Activated T-cell treated with anti-CD3 and anti-CD28 coated beads, Interleukin-2, amount 50 U/mL, for 72 hours (primary cell): ENCODE measurements around the gene CHADL. TPM values are rescaled to one million over a fixed set of nuclear protein-coding genes. Genes with fewer than 3 reads are reported as not detected.

ENCODE experiments used
- ATAC-seq, 2 donors: fragments of 150-1000 bp; cut with Tn5 transposase; replicated peaks in 1 of 2; 2 replicates each; pipeline ENCODE4 v1.10.0; 2021; ENCODE audit warnings: moderate library complexity in 2 of 2, mild to moderate bottlenecking in 1 of 2
- DNase-seq, 2 donors: peaks; one replicate each; pipeline ENCODE4 v3.0.0; 2021 to 2022; ENCODE audit warnings: mixed read lengths in 1 of 2
- H3K27ac Mint-ChIP-seq: one replicate; pipeline ENCODE4 v1.8.0; 2022; ENCODE audit warnings: mild to moderate bottlenecking, moderate library complexity, mixed read lengths
- H3K27me3 Mint-ChIP-seq: one replicate; pipeline ENCODE4 v1.8.0; 2022; ENCODE audit warnings: low read depth, mixed read lengths
- H3K36me3 Mint-ChIP-seq, 2 donors: one replicate each; pipeline ENCODE4 v1.8.0; 2022; ENCODE audit warnings: mixed read lengths in 2 of 2, mild to moderate bottlenecking in 1 of 2; ENCODE audit not compliant: insufficient read depth in 2 of 2
- H3K4me1 Mint-ChIP-seq: one replicate; pipeline ENCODE4 v1.8.0; 2022; ENCODE audit warnings: low read depth, mixed read lengths
- H3K4me3 Mint-ChIP-seq, 2 donors: one replicate each; pipeline ENCODE4 v1.8.0; 2022; ENCODE audit warnings: mild to moderate bottlenecking in 2 of 2, mixed read lengths in 2 of 2, moderate library complexity in 2 of 2
- H3K9me3 Mint-ChIP-seq, 2 donors: one replicate each; pipeline ENCODE4 v1.8.0; 2022; ENCODE audit warnings: mixed read lengths in 2 of 2
- total RNA-seq, 2 donors: library from RNA; stranded (reverse); gene quantifications; one replicate each; pipeline ENCODE4 v1.2.3, GENCODE V29; 2022

Gene CHADL
- total RNA-seq = 1 to 10 TPM in 1 of 2 donors, under 1 TPM in 1; 0.55 to 1.4 TPM

GRCh38 chr22:41240377-41241132, at the start of gene CHADL:
Gene CHADL (minus strand): TSS chr22:41240931. CDS start chr22:41240881, 50 bp downstream.
- Mint-ChIP-seq H3K27me3 (no peaks in the 10 kb centered on the region), H3K27ac (peak within 1 kb of the TSS; percentile 38), H3K4me3 (no peak within 1 kb of the TSS), H3K9me3 (no peaks in the 10 kb centered on the region), H3K36me3 (peaks cover 0 to 4% of the 10 kb centered on the region in 2 donors), H3K4me1 (peaks cover 18% of the 10 kb centered on the region)
- DNase-seq (no peak), ATAC-seq (no peak)

- no peaks in the 10 kb centered on the region for H3K27me3 Mint-ChIP-seq
- no peak overlapping the region for H3K4me3 Mint-ChIP-seq
- H3K9me3 Mint-ChIP-seq = no peaks in the 10 kb centered on the region
- H3K36me3 Mint-ChIP-seq = peaks cover 0 to 5% of the 10 kb centered on the region in 2 donors
- ATAC-seq (no peak), DNase-seq (no peak)
- H3K4me1 Mint-ChIP-seq = peaks cover 20% of the 10 kb centered on the region
- peak overlapping the region; percentile 13 for H3K27ac Mint-ChIP-seq
Observed at GRCh38 chr22:41289671-41290070, 48.9 kb upstream of the CHADL start.

GRCh38 chr22:41288245-41288946, 47.7 kb upstream of the CHADL start:
- Mint-ChIP-seq H3K9me3 (no peaks in the 10 kb centered on the region), H3K27me3 (no peaks in the 10 kb centered on the region), H3K27ac (no peak overlapping the region), H3K4me1 (peaks cover 28% of the 10 kb centered on the region), H3K4me3 (peak overlapping the region; percentile 34 to 54), H3K36me3 (peaks cover 4 to 10% of the 10 kb centered on the region in 2 donors)
- no peak for DNase-seq
- ATAC-seq = no peak

- H3K9me3 Mint-ChIP-seq = no peaks in the 10 kb centered on the region
- DNase-seq = peak; percentile 64 to 65
- peak overlapping the region; percentile 93 for H3K27ac Mint-ChIP-seq
Observed at GRCh38 chr22:41286639-41287091, 45.9 kb upstream of the CHADL start.

GRCh38 chr22:41285820-41286638, 45.3 kb upstream of the CHADL start, which contains the start of gene RANGAP1:
Gene RANGAP1 (minus strand): TSS chr22:41286187. CDS start chr22:41281044, 5,143 bp downstream.
- Mint-ChIP-seq H3K4me3 (peak within 1 kb of the TSS; percentile 95), H3K27me3 (no peaks in the 10 kb centered on the region), H3K27ac (peak within 1 kb of the TSS; percentile 93), H3K4me1 (peaks cover 41% of the 10 kb centered on the region), H3K36me3 (peaks cover 8 to 18% of the 10 kb centered on the region in 2 donors), H3K9me3 (no peaks in the 10 kb centered on the region)
- DNase-seq (peak; percentile 98 to 99), ATAC-seq (peak; percentile 91 to 92)

More at GRCh38 chr22:41286639-41287091, 45.9 kb upstream of the CHADL start:
- H3K36me3 Mint-ChIP-seq = peaks cover 8 to 18% of the 10 kb centered on the region in 2 donors
- peak overlapping the region; percentile 95 for H3K4me3 Mint-ChIP-seq
- no peaks in the 10 kb centered on the region for H3K27me3 Mint-ChIP-seq
- peaks cover 36% of the 10 kb centered on the region for H3K4me1 Mint-ChIP-seq
- peak; percentile 12 to 39 for ATAC-seq

DNA sequence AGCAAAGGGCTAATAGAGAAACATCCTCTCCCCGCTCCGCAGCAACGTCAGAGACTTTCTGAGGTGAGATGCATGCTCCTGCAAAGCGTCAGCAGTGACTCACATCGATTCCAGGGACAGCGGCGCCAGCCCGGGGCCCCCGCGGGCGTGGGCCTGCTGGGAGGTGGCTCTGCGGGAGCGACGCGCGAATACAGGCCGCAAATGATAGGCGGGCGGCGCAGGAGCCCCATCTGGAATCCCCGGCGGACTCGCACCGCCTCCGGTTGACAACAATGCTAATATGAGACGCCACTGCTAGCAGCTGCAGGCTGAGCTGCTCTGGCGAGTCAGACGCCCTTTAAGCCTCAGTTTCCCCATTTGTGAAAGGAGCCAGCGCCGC, 44.7 kb upstream of the CHADL start:
- Mint-ChIP-seq H3K4me1 (peaks cover 44% of the 10 kb centered on the region), H3K36me3 (peaks cover 11 to 21% of the 10 kb centered on the region in 2 donors), H3K27ac (peak overlapping the region; percentile 58), H3K27me3 (no peaks in the 10 kb centered on the region), H3K4me3 (peak overlapping the region; percentile 95), H3K9me3 (no peaks in the 10 kb centered on the region)
- DNase-seq (peak; percentile 93 to 95), ATAC-seq (peak; percentile 71 to 73)

GRCh38 chr22:41284465-41284864, 43.7 kb upstream of the CHADL start:
- Mint-ChIP-seq H3K27ac (peak overlapping the region; percentile 63), H3K9me3 (no peaks in the 10 kb centered on the region), H3K36me3 (peaks cover 11 to 21% of the 10 kb centered on the region in 2 donors), H3K4me1 (peaks cover 44% of the 10 kb centered on the region), H3K27me3 (no peaks in the 10 kb centered on the region), H3K4me3 (peak overlapping the region; percentile 95)
- no peak for DNase-seq
- no peak for ATAC-seq

GRCh38 chr22:41280854-41281253, 40.1 kb upstream of the CHADL start:
- Mint-ChIP-seq H3K9me3 (no peaks in the 10 kb centered on the region), H3K4me3 (no peak overlapping the region), H3K27ac (peak overlapping the region; percentile 78), H3K36me3 (peaks cover 18 to 36% of the 10 kb centered on the region in 2 donors), H3K4me1 (peaks cover 30% of the 10 kb centered on the region), H3K27me3 (no peaks in the 10 kb centered on the region)
- DNase-seq = no peak
- no peak for ATAC-seq

GRCh38 chr22:41280065-41280464, 39.3 kb upstream of the CHADL start:
- Mint-ChIP-seq H3K27me3 (no peaks in the 10 kb centered on the region), H3K4me1 (peaks cover 28% of the 10 kb centered on the region), H3K4me3 (no peak overlapping the region), H3K36me3 (peaks cover 20 to 33% of the 10 kb centered on the region in 2 donors), H3K9me3 (no peaks in the 10 kb centered on the region), H3K27ac (no peak overlapping the region)
- DNase-seq (no peak), ATAC-seq (no peak)

- DNase-seq (no peak), ATAC-seq (no peak)
- Mint-ChIP-seq H3K4me1 (peaks cover 6% of the 10 kb centered on the region), H3K9me3 (no peaks in the 10 kb centered on the region), H3K27me3 (no peaks in the 10 kb centered on the region), H3K4me3 (no peak overlapping the region), H3K36me3 (peaks cover 22 to 27% of the 10 kb centered on the region in 2 donors), H3K27ac (no peak overlapping the region)
Observed at GRCh38 chr22:41274856-41275255, 34.1 kb upstream of the CHADL start.

GRCh38 chr22:41273128-41273527, 32.4 kb upstream of the CHADL start:
- no peaks in the 10 kb centered on the region for H3K27me3 Mint-ChIP-seq
- ATAC-seq (no peak), DNase-seq (no peak)
- H3K9me3 Mint-ChIP-seq = no peaks in the 10 kb centered on the region
- no peak overlapping the region for H3K4me3 Mint-ChIP-seq
- peaks cover 22 to 28% of the 10 kb centered on the region in 2 donors for H3K36me3 Mint-ChIP-seq
- no peak overlapping the region for H3K27ac Mint-ChIP-seq
- H3K4me1 Mint-ChIP-seq = peaks cover 6% of the 10 kb centered on the region

DNA sequence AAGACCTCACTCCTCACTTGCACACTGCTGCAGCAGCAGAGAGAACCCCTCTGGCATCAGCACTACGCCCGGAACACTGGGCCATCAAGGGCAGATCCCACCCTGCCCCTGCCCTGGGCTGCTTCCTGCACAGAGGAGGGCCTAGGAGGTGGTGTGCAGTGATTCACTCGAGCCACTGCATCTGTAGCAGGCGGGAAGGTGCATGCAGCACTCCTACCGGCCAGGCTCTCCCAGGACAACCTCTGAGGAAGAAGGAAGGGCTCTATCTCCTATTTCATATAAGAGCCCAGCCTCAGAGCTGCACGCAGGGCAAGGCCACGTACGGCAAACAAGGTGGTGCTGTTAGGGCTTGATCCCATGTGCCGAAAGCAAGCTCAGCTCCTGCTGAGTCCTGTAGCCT, 31.1 kb upstream of the CHADL start:
- no peak for DNase-seq
- no peak overlapping the region for H3K4me3 Mint-ChIP-seq
- H3K27me3 Mint-ChIP-seq = no peaks in the 10 kb centered on the region
- H3K36me3 Mint-ChIP-seq = peaks cover 18 to 24% of the 10 kb centered on the region in 2 donors
- no peak overlapping the region for H3K27ac Mint-ChIP-seq
- H3K4me1 Mint-ChIP-seq = peaks cover 6% of the 10 kb centered on the region
- ATAC-seq = no peak
- no peaks in the 10 kb centered on the region for H3K9me3 Mint-ChIP-seq
